Measurements from ENCODE around the gene OR5K4. TPM values are rescaled to one million over a fixed set of nuclear protein-coding genes. Genes with fewer than 3 reads are reported as not detected.
"Not testable (repeated sequence)": the region's sequence is repeated elsewhere in the genome, so short reads cannot be mapped to it uniquely, and the experiment has no call there.

OR5K4 gene
- total RNA-seq, 4 donors from 2014 or later = not detected

DNA sequence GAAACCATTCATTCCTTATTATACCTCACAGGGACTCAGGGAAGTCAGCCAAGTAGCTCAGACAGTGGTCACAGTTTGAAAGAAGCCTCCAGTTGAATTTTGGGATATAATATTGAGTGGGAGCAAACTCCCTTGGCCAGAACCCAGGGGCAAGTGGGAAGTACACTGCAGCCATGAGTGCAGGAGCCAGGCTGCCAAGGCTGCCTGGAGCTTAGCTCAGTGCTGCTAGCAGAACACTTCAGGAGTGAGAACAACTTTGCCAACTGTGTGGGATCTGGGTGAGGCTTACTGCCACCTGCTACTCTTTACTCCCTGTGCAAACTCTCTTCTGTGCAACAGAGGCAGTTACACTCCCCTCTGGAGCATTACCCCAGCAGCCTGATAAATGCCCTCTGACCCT is 41.4 kb downstream of the OR5K4 start:
- TF ChIP-seq POLR2A (IDR thresholded peaks at IDR 0.05) = no peak
- TF ChIP-seq, protein P1, sequence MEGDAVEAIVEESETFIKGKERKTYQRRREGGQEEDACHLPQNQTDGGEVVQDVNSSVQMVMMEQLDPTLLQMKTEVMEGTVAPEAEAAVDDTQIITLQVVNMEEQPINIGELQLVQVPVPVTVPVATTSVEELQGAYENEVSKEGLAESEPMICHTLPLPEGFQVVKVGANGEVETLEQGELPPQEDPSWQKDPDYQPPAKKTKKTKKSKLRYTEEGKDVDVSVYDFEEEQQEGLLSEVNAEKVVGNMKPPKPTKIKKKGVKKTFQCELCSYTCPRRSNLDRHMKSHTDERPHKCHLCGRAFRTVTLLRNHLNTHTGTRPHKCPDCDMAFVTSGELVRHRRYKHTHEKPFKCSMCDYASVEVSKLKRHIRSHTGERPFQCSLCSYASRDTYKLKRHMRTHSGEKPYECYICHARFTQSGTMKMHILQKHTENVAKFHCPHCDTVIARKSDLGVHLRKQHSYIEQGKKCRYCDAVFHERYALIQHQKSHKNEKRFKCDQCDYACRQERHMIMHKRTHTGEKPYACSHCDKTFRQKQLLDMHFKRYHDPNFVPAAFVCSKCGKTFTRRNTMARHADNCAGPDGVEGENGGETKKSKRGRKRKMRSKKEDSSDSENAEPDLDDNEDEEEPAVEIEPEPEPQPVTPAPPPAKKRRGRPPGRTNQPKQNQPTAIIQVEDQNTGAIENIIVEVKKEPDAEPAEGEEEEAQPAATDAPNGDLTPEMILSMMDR (IDR thresholded peaks at IDR 0.05) = no peak
- H3K4me3 ChIP-seq = no peak overlapping the region

DNA sequence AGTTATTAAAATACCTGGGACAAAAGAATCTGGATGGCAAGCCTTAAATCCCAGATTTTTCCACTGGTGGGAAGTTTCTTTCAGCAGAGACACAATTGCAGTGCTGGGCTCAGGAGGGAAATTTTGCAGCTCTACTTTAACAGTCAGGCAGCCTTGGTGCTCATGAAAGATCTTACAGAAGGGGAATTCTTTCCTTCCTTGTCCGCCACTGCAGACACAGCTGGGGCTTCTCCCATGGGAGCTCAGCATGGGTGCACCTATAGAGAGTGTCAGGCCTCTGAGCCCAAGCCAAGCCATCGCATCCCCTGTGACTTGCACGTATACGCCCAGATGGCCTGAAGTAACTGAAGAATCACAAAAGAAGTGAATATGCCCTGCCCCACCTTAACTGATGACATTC is 42.8 kb downstream of the OR5K4 start:
- H3K27me3 ChIP-seq, H3K9me3 ChIP-seq, H3K4me1 ChIP-seq, DNase-seq, H3K4me3 ChIP-seq, H3K36me3 ChIP-seq, H3K27ac ChIP-seq: not testable (repeated sequence)

More for the DNA sequence above, 41.4 kb downstream of the OR5K4 start:
- DNase-seq = no peak
- H3K4me1 ChIP-seq = no peaks in the 10 kb centered on the region
- no peaks in the 10 kb centered on the region for H3K9me3 ChIP-seq
- no peaks in the 10 kb centered on the region for H3K36me3 ChIP-seq
- H3K27ac ChIP-seq = no peak overlapping the region
- H3K27me3 ChIP-seq = no peaks in the 10 kb centered on the region

DNA sequence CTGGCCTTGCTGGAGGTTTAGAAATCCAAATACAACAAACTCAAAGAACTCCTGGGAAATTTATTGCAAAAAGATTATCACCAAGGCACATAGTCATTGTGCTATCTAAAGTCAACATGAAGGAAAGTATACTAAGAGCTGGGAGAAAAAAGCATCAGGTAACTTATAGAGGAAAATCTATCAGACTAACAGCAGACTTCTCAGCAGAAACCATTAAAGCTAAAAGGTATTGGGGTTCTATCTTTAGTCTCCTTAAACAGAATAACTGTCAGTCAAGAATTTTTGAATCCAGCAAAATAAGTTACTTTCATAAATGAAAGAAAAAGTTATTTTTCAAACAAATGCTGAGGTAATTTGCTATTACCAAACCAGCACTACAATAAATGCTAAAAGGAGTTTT is 44.9 kb downstream of the OR5K4 start:
- H3K27ac ChIP-seq = no peak overlapping the region
- no peak for TF ChIP-seq POLR2A (IDR thresholded peaks at IDR 0.05)
- TF ChIP-seq, protein P1 (IDR thresholded peaks at IDR 0.05) = no peak
- H3K27me3 ChIP-seq = no peaks in the 10 kb centered on the region
- no peak overlapping the region for H3K4me3 ChIP-seq
- no peaks in the 10 kb centered on the region for H3K36me3 ChIP-seq
- no peaks in the 10 kb centered on the region for H3K9me3 ChIP-seq
- no peak for DNase-seq
- no peaks in the 10 kb centered on the region for H3K4me1 ChIP-seq

DNA sequence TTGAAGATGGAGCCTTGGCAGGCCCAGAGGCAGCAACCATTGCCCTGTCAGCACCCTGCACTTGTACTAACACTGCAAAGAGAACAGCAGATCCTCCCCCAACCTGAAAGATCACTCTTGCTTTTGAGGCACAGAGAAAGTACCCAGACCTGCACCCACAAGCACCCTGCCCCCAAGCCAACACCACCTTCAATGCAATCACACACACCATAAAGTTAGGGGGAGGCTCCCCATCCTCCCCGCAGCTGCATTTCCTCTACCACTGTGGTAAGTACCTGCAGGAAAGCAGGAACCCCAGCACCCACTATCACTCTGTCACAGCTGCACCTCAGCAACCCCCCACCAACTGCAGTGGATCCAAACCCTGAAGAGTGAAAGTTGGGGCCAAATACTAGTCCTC is 48.9 kb downstream of the OR5K4 start:
- Histone ChIP-seq H3K4me1 (no peaks in the 10 kb centered on the region), H3K9me3 (peaks cover 0 to 8% (median 0%) of the 10 kb centered on the region in 4 donors), H3K27ac (no peak overlapping the region), H3K36me3 (no peaks in the 10 kb centered on the region), H3K27me3 (no peaks in the 10 kb centered on the region), H3K4me3 (no peak overlapping the region)
- no peak for TF ChIP-seq POLR2A (IDR thresholded peaks at IDR 0.05)
- TF ChIP-seq, protein P1 (IDR thresholded peaks at IDR 0.05) = no peak
- no peak for DNase-seq

DNA sequence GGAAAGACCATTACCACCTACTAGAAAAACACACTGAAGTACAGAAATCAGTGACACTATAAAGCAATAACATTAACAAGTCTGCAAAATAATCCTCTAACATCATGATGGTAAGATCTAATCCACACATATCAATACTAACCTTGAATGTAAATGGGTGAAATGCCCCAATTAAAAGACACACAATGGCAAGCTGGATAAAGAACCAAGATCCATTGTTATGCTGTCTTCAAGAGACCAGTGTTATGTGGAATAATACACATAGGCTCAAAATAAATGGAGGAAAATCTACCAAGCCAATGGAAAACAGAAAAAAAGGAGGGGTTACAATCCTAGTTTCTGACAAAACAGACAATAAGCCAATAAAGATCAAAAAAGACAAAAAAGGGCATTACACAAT is 50.4 kb downstream of the OR5K4 start:
- no peak overlapping the region for H3K4me3 ChIP-seq
- no peak for TF ChIP-seq POLR2A (IDR thresholded peaks at IDR 0.05)
- TF ChIP-seq, protein P1 (IDR thresholded peaks at IDR 0.05) = no peak

More for the DNA sequence above, 50.4 kb downstream of the OR5K4 start:
- Histone ChIP-seq H3K9me3 (peaks cover 0 to 8% (median 0%) of the 10 kb centered on the region in 4 donors), H3K36me3 (no peaks in the 10 kb centered on the region), H3K27ac (no peak overlapping the region), H3K4me1 (no peaks in the 10 kb centered on the region), H3K27me3 (no peaks in the 10 kb centered on the region)
- no peak for DNase-seq

Other genes with a start within 250 kb of the OR5K4 start
- gene OR5H1, start 223.1 kb upstream of the OR5K4 start, total RNA-seq = not detected
- not detected for gene OR5H14, start 206.4 kb upstream of the OR5K4 start, total RNA-seq
- gene OR5H15, start 187.2 kb upstream of the OR5K4 start, total RNA-seq = not detected
- not detected for gene OR5H6, start 89.6 kb upstream of the OR5K4 start, total RNA-seq
- not detected for gene OR5H2, start 71.3 kb upstream of the OR5K4 start, total RNA-seq
- not detected for gene OR5K3, start 36.8 kb downstream of the OR5K4 start, total RNA-seq
- gene OR5K1, start 109.3 kb downstream of the OR5K4 start, total RNA-seq = not detected
- not detected for gene OR5K2, start 143.8 kb downstream of the OR5K4 start, total RNA-seq
- 100 to 1,000 TPM in 2 of 4 donors, 10 to 100 TPM in 2; 60.2 to 113 (median 96.7) TPM for gene CLDND1, start 169.0 kb downstream of the OR5K4 start, total RNA-seq
- gene GPR15, start 178.1 kb downstream of the OR5K4 start, total RNA-seq = 10 to 100 TPM in 1 of 4 donors, 1 to 10 TPM in 2, not detected in 1; 1.2 to 26.4 (median 5.1) TPM
- 10 to 100 TPM; 16.8 to 68.5 (median 36.0) TPM for gene CPOX, start 239.8 kb downstream of the OR5K4 start, total RNA-seq

All from Peyer's patch (tissue), 4 donors.